Gastrocnemius medialis (tissue), 4 donors: ENCODE measurements around the gene ST6GALNAC6. TPM values are rescaled to one million over a fixed set of nuclear protein-coding genes. Genes with fewer than 3 reads are reported as not detected.
A peak's percentile ranks its signal among the peaks of the same experiment; 100 is the strongest.

Experiments
- ATAC-seq, 2 donors: fragments of 150-250 bp; one replicate each; pipeline ENCODE4 v1.9.1; 2016
- DNase-seq, 2 donors: peaks; one replicate each; pipeline ENCODE4 v3.0.0-alpha.2; 2019
- H3K27ac ChIP-seq, 4 donors: fragments of 200-600 bp; sonication (generic); 1 replicate in 1 of 4; 2 replicates in 3 of 4; pipeline ENCODE4 v1.5.1; 2016 to 2018; ENCODE audit warnings: mild to moderate bottlenecking in 2 of 4, moderate library complexity in 1 of 4
- H3K27me3 ChIP-seq, 3 donors: fragments of 200-600 bp; sonication (generic) in 2 of 3; 1 replicate in 1 of 3; 2 replicates in 2 of 3; pipeline versions ENCODE4 v1.5.1 to v1.6.0; 2016 to 2019; ENCODE audit warnings: mild to moderate bottlenecking in 1 of 3, moderate library complexity in 1 of 3
- H3K36me3 ChIP-seq, 2 donors: fragments of 200-600 bp; sonication (generic) in 1 of 2; one replicate each; pipeline ENCODE4 v1.5.1; 2017 to 2018
- H3K4me1 ChIP-seq, 2 donors: fragments of 200-600 bp; sonication (generic) in 1 of 2; one replicate each; pipeline ENCODE4 v1.5.1; 2016 to 2017; ENCODE audit warnings: mild to moderate bottlenecking in 2 of 2
- H3K4me3 ChIP-seq, 4 donors: fragments of 200-600 bp; sonication (generic) in 3 of 4; 1 replicate in 1 of 4; 2 replicates in 3 of 4; pipeline ENCODE4 v1.5.1; 2016 to 2019; ENCODE audit warnings: mild to moderate bottlenecking in 2 of 4
- H3K9me3 ChIP-seq, 3 donors: fragments of 200-600 bp; sonication (generic) in 2 of 3; 1 replicate in 1 of 3; 2 replicates in 2 of 3; pipeline ENCODE4 v1.5.1; 2016 to 2019
- POLR2A ChIP-seq, 2 donors: fragments of 450-650 bp; IDR thresholded peaks; one replicate each; pipeline ENCODE4 v1.6.1; 2017; ENCODE audit warnings: antibody characterized with exemption in 2 of 2, mild to moderate bottlenecking in 2 of 2, moderate library complexity in 2 of 2
- in situ Hi-C, 4 donors: fragments of 200-750 bp; cut with MboI; loops; one replicate each; pipeline versions ENCODE4 v1.15.0 to v1.8.0; 2017; ENCODE audit warnings: low sequenced_read_pairs in 4 of 4
- intact Hi-C: fragments of 100-400 bp; cut with DNase I; formaldehyde crosslinking; loops from one replicate; pipeline ENCODE4 v1.15.1; 2023; ENCODE audit warnings: low total_unique reads
- total RNA-seq, 4 donors: library from RNA; depleted of rRNA; stranded (reverse); fragments of >200 nt; gene quantifications; one replicate each; pipeline versions ENCODE4 v1.1.0 to v1.2.3, GENCODE V29; 2016
- TF ChIP-seq, protein P1 (sequence below), 5 experiments: fragments of 450-650 bp in 3 of 5; fragments of 200-600 bp in 2 of 5; sonication (generic) in 2 of 5; IDR thresholded peaks in 4 of 5; conservative IDR thresholded peaks in 1 of 5; 1 replicate in 4 of 5; 2 replicates in 1 of 5; pipeline ENCODE4 v1.5.1; 2016 to 2019; ENCODE audit warnings: antibody characterized with exemption in 5 of 5, mild to moderate bottlenecking in 3 of 5, moderate library complexity in 3 of 5

Gene ST6GALNAC6
- total RNA-seq, 4 donors from 2014 or later = 46.7 to 69.3 (median 56.9) TPM

GRCh38 chr9:127890053-127890452, 9.3 kb downstream of the ST6GALNAC6 start:
- ATAC-seq = no peak
- Histone ChIP-seq H3K27me3 (no peaks in the 10 kb centered on the region), H3K4me1 (peaks cover 3 to 5% of the 10 kb centered on the region in 2 donors), H3K4me3 (no peak overlapping the region), H3K27ac (no peak overlapping the region), H3K9me3 (no peaks in the 10 kb centered on the region), H3K36me3 (peaks cover 0 to 85% of the 10 kb centered on the region in 2 donors)
- TF ChIP-seq POLR2A (IDR thresholded peaks at IDR 0.05) = no peak
- TF ChIP-seq, protein P1, sequence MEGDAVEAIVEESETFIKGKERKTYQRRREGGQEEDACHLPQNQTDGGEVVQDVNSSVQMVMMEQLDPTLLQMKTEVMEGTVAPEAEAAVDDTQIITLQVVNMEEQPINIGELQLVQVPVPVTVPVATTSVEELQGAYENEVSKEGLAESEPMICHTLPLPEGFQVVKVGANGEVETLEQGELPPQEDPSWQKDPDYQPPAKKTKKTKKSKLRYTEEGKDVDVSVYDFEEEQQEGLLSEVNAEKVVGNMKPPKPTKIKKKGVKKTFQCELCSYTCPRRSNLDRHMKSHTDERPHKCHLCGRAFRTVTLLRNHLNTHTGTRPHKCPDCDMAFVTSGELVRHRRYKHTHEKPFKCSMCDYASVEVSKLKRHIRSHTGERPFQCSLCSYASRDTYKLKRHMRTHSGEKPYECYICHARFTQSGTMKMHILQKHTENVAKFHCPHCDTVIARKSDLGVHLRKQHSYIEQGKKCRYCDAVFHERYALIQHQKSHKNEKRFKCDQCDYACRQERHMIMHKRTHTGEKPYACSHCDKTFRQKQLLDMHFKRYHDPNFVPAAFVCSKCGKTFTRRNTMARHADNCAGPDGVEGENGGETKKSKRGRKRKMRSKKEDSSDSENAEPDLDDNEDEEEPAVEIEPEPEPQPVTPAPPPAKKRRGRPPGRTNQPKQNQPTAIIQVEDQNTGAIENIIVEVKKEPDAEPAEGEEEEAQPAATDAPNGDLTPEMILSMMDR (IDR thresholded peaks at IDR 0.05 in 4 of 5, conservative IDR thresholded peaks at IDR 0.05 in 1 of 5) = no peak
- intact Hi-C loops = no loop called here
- DNase-seq = no peak
- in situ Hi-C loops = no loop called here

- no peaks in the 10 kb centered on the region for H3K27me3 ChIP-seq
These were observed 11.6 kb downstream of the ST6GALNAC6 start for GRCh38 chr9:127887792-127888191.

DNA sequence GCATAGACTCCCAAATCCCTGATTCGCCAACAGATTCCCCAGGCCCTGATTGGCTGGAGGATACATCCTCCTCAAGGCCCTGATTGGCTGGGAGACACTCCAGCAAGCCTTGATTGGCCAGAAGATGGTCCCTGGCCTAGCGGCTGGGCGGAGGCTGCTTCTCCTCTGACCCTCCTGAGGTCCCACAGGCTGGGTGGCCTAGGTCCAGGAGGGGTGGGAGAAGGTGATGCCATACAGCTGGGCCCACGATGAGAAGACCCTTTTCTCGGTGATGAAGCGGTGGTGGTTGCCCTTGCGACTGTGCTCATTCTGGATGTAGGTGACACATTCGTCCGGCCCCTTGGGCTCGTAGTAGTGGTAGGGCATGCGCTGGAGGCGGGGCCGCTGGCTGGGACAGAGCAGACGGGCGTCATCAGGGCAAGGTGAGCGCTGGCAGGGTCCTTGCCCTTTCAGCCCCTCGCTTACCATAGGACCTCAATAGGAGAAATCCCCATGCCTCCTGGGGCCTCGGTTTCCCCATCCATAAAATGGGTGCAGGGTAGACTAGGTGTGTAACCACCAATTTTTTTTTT, 12.9 kb downstream of the ST6GALNAC6 start:
- intact Hi-C loops = no loop called here
- Histone ChIP-seq H3K4me1 (peaks cover 13% of the 10 kb centered on the region in 2 donors), H3K9me3 (no peaks in the 10 kb centered on the region), H3K4me3 (no peak overlapping the region), H3K36me3 (peaks cover 0 to 51% of the 10 kb centered on the region in 2 donors), H3K27me3 (no peaks in the 10 kb centered on the region), H3K27ac (peak overlapping the region in 1 of 4 donors; percentile 57)
- TF ChIP-seq, protein P1 (IDR thresholded peaks at IDR 0.05 in 4 of 5, conservative IDR thresholded peaks at IDR 0.05 in 1 of 5) = no peak
- TF ChIP-seq POLR2A (IDR thresholded peaks at IDR 0.05) = no peak
- ATAC-seq (no peak), DNase-seq (no peak)
- in situ Hi-C loops = no loop called here

More at GRCh38 chr9:127887792-127888191, 11.6 kb downstream of the ST6GALNAC6 start:
- Histone ChIP-seq H3K9me3 (no peaks in the 10 kb centered on the region), H3K4me3 (no peak overlapping the region), H3K4me1 (peaks cover 13% of the 10 kb centered on the region in 2 donors), H3K27ac (no peak overlapping the region), H3K36me3 (peaks cover 0 to 62% of the 10 kb centered on the region in 2 donors)
- ATAC-seq = no peak
- DNase-seq = no peak
- intact Hi-C loops = no loop called here
- TF ChIP-seq POLR2A (IDR thresholded peaks at IDR 0.05) = no peak
- TF ChIP-seq, protein P1 (IDR thresholded peaks at IDR 0.05 in 4 of 5, conservative IDR thresholded peaks at IDR 0.05 in 1 of 5) = no peak
- in situ Hi-C loops = no loop called here

DNA sequence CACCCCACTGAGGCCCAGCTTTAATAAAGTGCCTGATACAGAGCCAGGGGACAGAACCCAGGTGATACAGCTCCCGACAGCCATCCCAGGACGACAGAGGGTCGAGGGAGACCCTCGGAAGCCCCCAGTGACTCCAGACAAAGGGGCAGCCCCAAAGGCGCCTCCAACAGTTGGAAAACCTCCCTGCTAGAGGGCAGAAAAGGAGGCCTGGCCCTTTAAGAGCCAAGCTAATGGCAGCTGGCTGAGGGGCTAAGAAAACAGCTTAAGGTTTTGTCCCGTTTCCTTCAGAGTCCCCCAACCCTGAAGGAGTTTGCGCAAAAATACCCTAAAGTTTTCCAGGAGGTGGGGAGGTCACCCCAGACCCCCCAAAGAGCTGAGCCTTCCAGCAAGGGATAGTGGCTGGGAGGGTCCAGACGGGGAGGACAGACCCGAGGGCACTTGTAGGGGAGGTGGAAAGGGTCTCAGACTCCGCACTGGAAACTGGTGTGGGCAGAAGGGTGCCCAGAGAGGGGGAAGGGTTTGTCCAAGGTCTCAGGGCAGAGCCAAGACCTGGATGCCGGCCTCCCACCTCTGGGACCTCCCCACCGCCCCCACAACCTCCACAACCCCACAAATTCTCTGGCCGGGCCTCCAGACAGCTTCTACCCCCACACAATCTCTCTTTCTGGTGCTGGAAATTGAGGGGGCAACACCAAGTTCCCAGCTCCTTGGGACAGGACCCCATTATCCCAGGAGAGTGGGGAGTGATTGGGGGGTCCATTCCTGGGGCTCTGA, 13.7 kb downstream of the ST6GALNAC6 start:
- TF ChIP-seq POLR2A (IDR thresholded peaks at IDR 0.05) = no peak
- DNase-seq = no peak
- H3K4me3 ChIP-seq = no peak overlapping the region
- ATAC-seq = no peak
- H3K4me1 ChIP-seq = peaks cover 13% of the 10 kb centered on the region in 2 donors
- H3K9me3 ChIP-seq = no peaks in the 10 kb centered on the region
- peaks cover 0 to 44% of the 10 kb centered on the region in 2 donors for H3K36me3 ChIP-seq
- intact Hi-C loops = no loop called here
- H3K27ac ChIP-seq = peak overlapping the region; percentile 31 to 57 (median 40)
- H3K27me3 ChIP-seq = no peaks in the 10 kb centered on the region
- in situ Hi-C loops = no loop called here

- in situ Hi-C loops = no loop called here
- DNase-seq = no peak
- ATAC-seq = no peak
- TF ChIP-seq, protein P1 (IDR thresholded peaks at IDR 0.05 in 4 of 5, conservative IDR thresholded peaks at IDR 0.05 in 1 of 5) = no peak
- no peak for TF ChIP-seq POLR2A (IDR thresholded peaks at IDR 0.05)
- intact Hi-C loops = no loop called here
- Histone ChIP-seq H3K9me3 (no peaks in the 10 kb centered on the region), H3K4me1 (peaks cover 13% of the 10 kb centered on the region in 2 donors), H3K4me3 (no peak overlapping the region), H3K27ac (peak overlapping the region; percentile 31 to 57 (median 40)), H3K27me3 (no peaks in the 10 kb centered on the region), H3K36me3 (peaks cover 0 to 38% of the 10 kb centered on the region in 2 donors)
These were observed 14.4 kb downstream of the ST6GALNAC6 start for GRCh38 chr9:127884976-127885490.
